Osteoblast (primary cell): ENCODE results near the gene DSG3. TPM values are rescaled to one million over a fixed set of nuclear protein-coding genes. Genes with fewer than 3 reads are reported as not detected.

ENCODE experiments used
- DNase-seq: peaks from one replicate; pipeline ENCODE4 v3.0.0; 2011; ENCODE audit warnings: low spot score, mixed read lengths; ENCODE audit not compliant: insufficient read length; ENCODE audit errors: missing footprints
- H2AFZ ChIP-seq: 2 replicates; pipeline ENCODE4 v1.6.0; 2011; ENCODE audit warnings: mild to moderate bottlenecking, low read length
- H3K27ac ChIP-seq: 2 replicates; pipeline ENCODE4 v1.5.1; 2011; ENCODE audit warnings: mild to moderate bottlenecking, low read depth, low read length, moderate library complexity
- H3K27me3 ChIP-seq: 2 replicates; pipeline ENCODE4 v1.6.0; 2012; ENCODE audit warnings: mild to moderate bottlenecking, control low read depth, inconsistent platforms, low read length, moderate library complexity; ENCODE audit not compliant: insufficient read depth
- H3K36me3 ChIP-seq: 2 replicates; pipeline ENCODE4 v1.5.1; 2011; ENCODE audit warnings: mild to moderate bottlenecking, low read length, control low read depth, moderate library complexity; ENCODE audit not compliant: insufficient read depth
- H3K4me1 ChIP-seq: 2 replicates; pipeline ENCODE4 v1.5.1; 2011; ENCODE audit warnings: mild to moderate bottlenecking, low read length, control low read depth, moderate library complexity; ENCODE audit not compliant: insufficient read depth
- H3K4me2 ChIP-seq: 2 replicates; pipeline ENCODE4 v1.6.0; 2011; ENCODE audit warnings: mild to moderate bottlenecking, low read length; ENCODE audit not compliant: insufficient read depth
- H3K4me3 ChIP-seq: fragments of 200-600 bp; sonication (generic); 3 replicates; pipeline ENCODE4 v1.5.1; 2012; ENCODE audit warnings: mild to moderate bottlenecking, low read length, inconsistent platforms; ENCODE audit not compliant: insufficient read depth
- H3K79me2 ChIP-seq: 2 replicates; pipeline ENCODE4 v1.6.0; 2012; ENCODE audit warnings: mild to moderate bottlenecking, low read length, control low read depth, inconsistent platforms; ENCODE audit not compliant: insufficient read depth
- H3K9me3 ChIP-seq: 2 replicates; pipeline ENCODE4 v1.5.1; 2011; ENCODE audit warnings: low read depth, low read length, control low read depth
- H4K20me1 ChIP-seq: 2 replicates; pipeline ENCODE4 v1.6.0; 2012; ENCODE audit warnings: mild to moderate bottlenecking, low read length, control low read depth; ENCODE audit not compliant: insufficient read depth
- CTCF ChIP-seq: IDR thresholded peaks from 2 replicates; pipeline ENCODE4 v1.5.1; 2011; ENCODE audit warnings: mild to moderate bottlenecking, low read depth, low read length, moderate library complexity; ENCODE audit errors: extremely low read depth
- total RNA-seq: library from RNA; depleted of rRNA; stranded (reverse); fragments of >200 nt; gene quantifications from 2 replicates; pipeline ENCODE4 v1.2.3, GENCODE V29; 2012

Gene DSG3
- total RNA-seq, 1 donor, result 1.4 TPM

- no peaks in the 10 kb centered on the region for H4K20me1 ChIP-seq
- H2AFZ ChIP-seq, result no peak overlapping the region
- no peak for DNase-seq
- no peak for TF ChIP-seq CTCF
- H3K27me3 ChIP-seq, result no peaks in the 10 kb centered on the region
- no peaks in the 10 kb centered on the region for H3K36me3 ChIP-seq
- H3K4me1 ChIP-seq, result no peaks in the 10 kb centered on the region
- H3K27ac ChIP-seq, result no peak overlapping the region
- H3K4me3 ChIP-seq, result no peak overlapping the region
- H3K9me3 ChIP-seq, result no peaks in the 10 kb centered on the region
- no peaks in the 10 kb centered on the region for H3K79me2 ChIP-seq
- no peak overlapping the region for H3K4me2 ChIP-seq
Observed at GRCh38 chr18:31426871-31427406, 20.6 kb upstream of the DSG3 start.

GRCh38 chr18:31428211-31428610 is 19.3 kb upstream of the DSG3 start:
- Histone ChIP-seq H3K27ac (no peak overlapping the region), H3K4me2 (no peak overlapping the region), H2AFZ (no peak overlapping the region), H3K4me1 (no peaks in the 10 kb centered on the region), H3K27me3 (no peaks in the 10 kb centered on the region), H3K4me3 (no peak overlapping the region), H3K36me3 (no peaks in the 10 kb centered on the region), H4K20me1 (no peaks in the 10 kb centered on the region), H3K79me2 (no peaks in the 10 kb centered on the region), H3K9me3 (no peaks in the 10 kb centered on the region)
- TF ChIP-seq CTCF, result no peak
- DNase-seq, result no peak

GRCh38 chr18:31429623-31430022 is 17.9 kb upstream of the DSG3 start:
- no peak overlapping the region for H3K27ac ChIP-seq
- H3K4me2 ChIP-seq, result no peak overlapping the region
- no peaks in the 10 kb centered on the region for H3K9me3 ChIP-seq
- no peaks in the 10 kb centered on the region for H3K4me1 ChIP-seq
- DNase-seq, result no peak
- H2AFZ ChIP-seq, result no peak overlapping the region
- H3K36me3 ChIP-seq, result no peaks in the 10 kb centered on the region
- H3K27me3 ChIP-seq, result no peaks in the 10 kb centered on the region
- no peaks in the 10 kb centered on the region for H4K20me1 ChIP-seq
- no peak overlapping the region for H3K4me3 ChIP-seq
- no peaks in the 10 kb centered on the region for H3K79me2 ChIP-seq
- TF ChIP-seq CTCF, result no peak

GRCh38 chr18:31430072-31430471 is 17.5 kb upstream of the DSG3 start:
- H3K4me2 ChIP-seq, result no peak overlapping the region
- no peak overlapping the region for H2AFZ ChIP-seq
- DNase-seq, result no peak
- TF ChIP-seq CTCF, result no peak
- H4K20me1 ChIP-seq, result no peaks in the 10 kb centered on the region
- no peak overlapping the region for H3K4me3 ChIP-seq
- H3K79me2 ChIP-seq, result no peaks in the 10 kb centered on the region
- no peaks in the 10 kb centered on the region for H3K9me3 ChIP-seq
- H3K27ac ChIP-seq, result no peak overlapping the region
- no peaks in the 10 kb centered on the region for H3K27me3 ChIP-seq
- no peaks in the 10 kb centered on the region for H3K36me3 ChIP-seq
- H3K4me1 ChIP-seq, result no peaks in the 10 kb centered on the region
